Measurements from ENCODE around the gene PDCL3. TPM values are rescaled to one million over a fixed set of nuclear protein-coding genes. Genes with fewer than 3 reads are reported as not detected.

Gene PDCL3
- total RNA-seq, 3 donors from 2014 or later (not counting 1 experiment from before 2014, with no cell fraction given), result 22.3 to 27.3 (median 24.8) TPM

- peak overlapping the region in 1 of 2 donors; percentile 97 for H3K27ac Mint-ChIP-seq
- H3K4me3 ChIP-seq (ENCODE audit: low read length), result no peak overlapping the region
- no peaks in the 10 kb centered on the region for H3K27me3 ChIP-seq (ENCODE audit: control insufficient read depth, insufficient read depth, low read length)
- H3K27me3 Mint-ChIP-seq (ENCODE audit: low read depth in 2 of 2), result no peaks in the 10 kb centered on the region
- no peaks in the 10 kb centered on the region for H3K9me3 Mint-ChIP-seq
- ATAC-seq (no peak), DNase-seq (no peak)
- H3K36me3 ChIP-seq (ENCODE audit: control insufficient read depth, insufficient read depth, low read length), result no peaks in the 10 kb centered on the region
- 99% methylated on average over 9 of the region's 9 CpGs for WGBS (ENCODE audit: insufficient coverage)
- H3K4me1 ChIP-seq (ENCODE audit: control insufficient read depth, insufficient read depth, low read length), result peaks cover 18% of the 10 kb centered on the region
- intact Hi-C loops (cut with micrococcal nuclease), result no loop called here
- peaks cover 5 to 15% of the 10 kb centered on the region in 2 donors for H3K4me1 Mint-ChIP-seq
- H3K27ac ChIP-seq (ENCODE audit: low read length), result no peak overlapping the region
- H3K9me3 ChIP-seq (ENCODE audit: control insufficient read depth, insufficient read depth, low read length), result no peaks in the 10 kb centered on the region
- H3K36me3 Mint-ChIP-seq, result no peaks in the 10 kb centered on the region
- TF ChIP-seq, protein P1, sequence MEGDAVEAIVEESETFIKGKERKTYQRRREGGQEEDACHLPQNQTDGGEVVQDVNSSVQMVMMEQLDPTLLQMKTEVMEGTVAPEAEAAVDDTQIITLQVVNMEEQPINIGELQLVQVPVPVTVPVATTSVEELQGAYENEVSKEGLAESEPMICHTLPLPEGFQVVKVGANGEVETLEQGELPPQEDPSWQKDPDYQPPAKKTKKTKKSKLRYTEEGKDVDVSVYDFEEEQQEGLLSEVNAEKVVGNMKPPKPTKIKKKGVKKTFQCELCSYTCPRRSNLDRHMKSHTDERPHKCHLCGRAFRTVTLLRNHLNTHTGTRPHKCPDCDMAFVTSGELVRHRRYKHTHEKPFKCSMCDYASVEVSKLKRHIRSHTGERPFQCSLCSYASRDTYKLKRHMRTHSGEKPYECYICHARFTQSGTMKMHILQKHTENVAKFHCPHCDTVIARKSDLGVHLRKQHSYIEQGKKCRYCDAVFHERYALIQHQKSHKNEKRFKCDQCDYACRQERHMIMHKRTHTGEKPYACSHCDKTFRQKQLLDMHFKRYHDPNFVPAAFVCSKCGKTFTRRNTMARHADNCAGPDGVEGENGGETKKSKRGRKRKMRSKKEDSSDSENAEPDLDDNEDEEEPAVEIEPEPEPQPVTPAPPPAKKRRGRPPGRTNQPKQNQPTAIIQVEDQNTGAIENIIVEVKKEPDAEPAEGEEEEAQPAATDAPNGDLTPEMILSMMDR (IDR thresholded peaks at IDR 0.05), result no peak
- no peak overlapping the region for H3K4me3 Mint-ChIP-seq
Measured at GRCh38 chr2:100560216-100560830, 2.5 kb upstream of the PDCL3 start.

DNA sequence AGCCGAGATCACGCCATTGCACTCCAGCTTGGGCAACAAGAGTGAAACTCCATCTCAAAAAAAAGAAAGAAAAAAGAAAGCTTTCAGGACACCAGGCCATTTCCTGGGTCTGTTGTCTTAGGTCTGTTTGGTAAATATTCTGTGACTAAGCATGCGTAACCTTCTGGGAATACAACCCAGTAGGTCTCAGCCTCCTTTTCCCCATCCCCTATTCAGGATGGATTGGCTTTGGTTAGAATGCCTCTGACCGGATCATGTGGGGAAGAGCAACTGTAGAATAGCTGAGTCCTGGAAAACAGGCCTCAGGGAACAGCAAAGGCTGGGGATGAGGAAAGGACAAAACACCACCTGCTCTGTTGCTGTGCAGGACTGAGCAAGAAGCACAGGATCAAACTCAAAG is 1.6 kb upstream of the PDCL3 start:
- peaks cover 5 to 15% of the 10 kb centered on the region in 2 donors for H3K4me1 Mint-ChIP-seq

GRCh38 chr2:100563407-100564247 is 834 bp downstream of the PDCL3 start:
- Mint-ChIP-seq H3K27me3 (ENCODE audit: low read depth in 2 of 2) (no peaks in the 10 kb centered on the region), H3K4me3 (peak overlapping the region; percentile 99)
- intact Hi-C loops (cut with micrococcal nuclease), result no loop called here

More for the DNA sequence above, 1.6 kb upstream of the PDCL3 start:
- Mint-ChIP-seq H3K4me3 (no peak overlapping the region), H3K9me3 (no peaks in the 10 kb centered on the region), H3K27ac (peak overlapping the region; percentile 97 to 98), H3K27me3 (ENCODE audit: low read depth in 2 of 2) (no peaks in the 10 kb centered on the region), H3K36me3 (no peaks in the 10 kb centered on the region)
- TF ChIP-seq, protein P1 (IDR thresholded peaks at IDR 0.05), result no peak
- ATAC-seq, result no peak
- peaks cover 18% of the 10 kb centered on the region for H3K4me1 ChIP-seq (ENCODE audit: control insufficient read depth, insufficient read depth, low read length)
- no peaks in the 10 kb centered on the region for H3K36me3 ChIP-seq (ENCODE audit: control insufficient read depth, insufficient read depth, low read length)
- intact Hi-C loops (cut with micrococcal nuclease), result no loop called here
- no peaks in the 10 kb centered on the region for H3K9me3 ChIP-seq (ENCODE audit: control insufficient read depth, insufficient read depth, low read length)
- no peak for DNase-seq
- no peak overlapping the region for H3K4me3 ChIP-seq (ENCODE audit: low read length)
- 100% methylated on average over 3 of the region's 4 CpGs for WGBS (ENCODE audit: insufficient coverage)
- H3K27ac ChIP-seq (ENCODE audit: low read length), result peak overlapping the region; percentile 92
- no peaks in the 10 kb centered on the region for H3K27me3 ChIP-seq (ENCODE audit: control insufficient read depth, insufficient read depth, low read length)

More at GRCh38 chr2:100563407-100564247, 834 bp downstream of the PDCL3 start:
- Histone ChIP-seq H3K4me3 (ENCODE audit: low read length) (peak overlapping the region; percentile 93), H3K4me1 (ENCODE audit: control insufficient read depth, insufficient read depth, low read length) (peaks cover 18% of the 10 kb centered on the region), H3K27ac (ENCODE audit: low read length) (peak overlapping the region; percentile 92), H3K9me3 (ENCODE audit: control insufficient read depth, insufficient read depth, low read length) (no peaks in the 10 kb centered on the region), H3K27me3 (ENCODE audit: control insufficient read depth, insufficient read depth, low read length) (no peaks in the 10 kb centered on the region), H3K36me3 (ENCODE audit: control insufficient read depth, insufficient read depth, low read length) (peaks cover 8% of the 10 kb centered on the region)
- peak overlapping the region; percentile 97 to 98 for H3K27ac Mint-ChIP-seq
- 29% methylated on average over 20 of the region's 24 CpGs for WGBS (ENCODE audit: insufficient coverage)
- no peaks in the 10 kb centered on the region for H3K9me3 Mint-ChIP-seq
- peaks cover 5 to 24% of the 10 kb centered on the region in 2 donors for H3K4me1 Mint-ChIP-seq
- H3K36me3 Mint-ChIP-seq, result peaks cover 10% of the 10 kb centered on the region
- DNase-seq (peak in 1 of 2 donors; percentile 11), ATAC-seq (no peak)
- TF ChIP-seq, protein P1 (IDR thresholded peaks at IDR 0.05), result no peak
